Fibroblast of skin of right biceps (primary cell): ENCODE measurements around the gene SLC34A3.
A peak's percentile ranks its signal among the peaks of the same experiment; 100 is the strongest.

Experiments
- DNase-seq: peaks from one replicate; pipeline ENCODE4 v3.0.0-alpha.2; 2013

SLC34A3 gene

DNA sequence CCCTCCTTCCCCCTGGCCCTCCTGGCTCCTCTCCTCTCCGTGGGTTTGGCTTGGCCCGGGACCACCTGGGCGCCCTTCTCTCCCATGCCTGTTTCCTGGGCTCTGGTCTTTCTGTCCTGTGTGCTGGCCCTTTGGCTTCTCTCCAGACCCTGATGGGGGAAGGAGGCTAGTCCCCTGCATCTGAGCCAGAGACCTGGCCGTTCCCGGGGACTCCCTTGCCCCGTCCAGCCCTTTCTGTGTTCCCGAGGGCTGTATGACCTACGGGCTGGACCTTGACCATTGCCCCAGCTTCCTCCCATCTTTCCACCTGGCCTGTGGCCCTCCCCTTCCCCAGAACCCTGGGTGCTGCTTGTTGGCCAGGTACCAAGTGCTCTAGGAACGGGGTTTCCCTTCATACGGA lies 32.8 kb downstream of the SLC34A3 start:
- DNase-seq: no peak

DNA sequence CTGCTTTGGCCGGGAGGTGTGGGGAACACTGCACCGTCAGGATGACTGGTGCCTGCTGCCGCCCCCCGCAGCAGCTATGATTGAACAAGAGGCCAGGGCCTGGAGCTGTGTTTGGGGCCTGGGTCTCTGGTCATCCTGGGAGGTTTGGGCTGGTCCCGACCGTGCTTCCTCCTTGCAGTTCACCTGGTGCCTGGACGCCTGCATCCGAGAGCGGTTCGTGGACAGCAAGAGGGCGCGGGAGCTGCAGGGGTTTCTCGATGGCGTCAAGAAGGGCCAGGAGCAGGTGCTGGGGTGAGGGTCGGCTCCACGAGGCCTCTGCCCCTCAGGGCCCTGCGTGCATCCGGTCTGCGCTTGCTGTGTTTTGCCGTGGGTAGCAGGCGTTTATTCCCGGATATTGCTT lies 33.4 kb downstream of the SLC34A3 start:
- DNase-seq: no peak

DNA sequence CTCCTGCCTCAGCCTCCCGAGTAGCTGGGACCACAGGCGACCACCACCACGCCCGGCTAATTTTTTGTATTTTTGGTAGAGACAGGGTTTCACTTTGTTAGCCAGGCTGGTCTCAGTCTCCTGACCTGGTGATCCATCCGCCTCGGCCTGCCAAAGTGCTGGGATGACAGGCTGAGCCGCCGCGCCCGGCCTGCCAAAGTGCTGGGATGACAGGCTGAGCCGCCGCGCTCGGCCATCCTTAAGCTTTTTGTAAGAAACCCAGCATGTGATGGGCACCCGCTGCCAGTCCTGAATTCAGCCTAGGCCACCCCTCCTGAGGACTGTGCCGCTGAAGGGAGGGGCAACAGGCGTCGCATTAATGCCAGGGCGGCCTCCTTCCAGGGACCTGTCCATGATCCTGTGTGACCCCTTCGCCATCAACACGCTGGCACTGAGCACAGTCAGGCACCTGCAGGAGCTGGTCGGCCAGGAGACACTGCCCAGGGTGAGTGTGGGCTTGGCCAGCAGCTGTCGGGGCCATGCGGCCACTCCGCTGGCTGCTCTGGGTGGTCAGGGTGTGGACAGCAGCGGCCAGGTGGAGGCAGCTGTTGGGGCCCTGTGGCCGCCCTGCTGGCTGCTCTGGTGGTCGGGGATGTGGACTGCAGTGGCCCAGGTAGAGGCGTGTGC lies 34.9 kb downstream of the SLC34A3 start:
- DNase-seq: no peak

DNA sequence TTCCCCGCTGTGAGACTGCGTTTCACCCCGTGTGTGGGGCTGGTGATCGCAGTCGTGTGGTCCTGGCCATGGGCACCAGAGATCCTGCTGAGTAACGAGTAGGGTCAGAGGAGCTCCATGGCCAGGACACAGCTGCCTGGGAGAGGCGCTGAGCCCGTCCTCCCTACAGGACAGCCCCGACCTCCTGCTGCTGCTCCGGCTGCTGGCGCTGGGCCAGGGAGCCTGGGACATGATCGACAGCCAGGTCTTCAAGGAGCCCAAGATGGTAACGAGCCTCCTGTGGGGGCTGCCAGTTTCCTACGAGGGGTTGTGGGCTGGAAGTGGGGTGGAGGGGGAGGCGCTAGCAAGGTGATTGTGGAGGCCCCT lies 35.4 kb downstream of the SLC34A3 start:
- DNase-seq: no peak

DNA sequence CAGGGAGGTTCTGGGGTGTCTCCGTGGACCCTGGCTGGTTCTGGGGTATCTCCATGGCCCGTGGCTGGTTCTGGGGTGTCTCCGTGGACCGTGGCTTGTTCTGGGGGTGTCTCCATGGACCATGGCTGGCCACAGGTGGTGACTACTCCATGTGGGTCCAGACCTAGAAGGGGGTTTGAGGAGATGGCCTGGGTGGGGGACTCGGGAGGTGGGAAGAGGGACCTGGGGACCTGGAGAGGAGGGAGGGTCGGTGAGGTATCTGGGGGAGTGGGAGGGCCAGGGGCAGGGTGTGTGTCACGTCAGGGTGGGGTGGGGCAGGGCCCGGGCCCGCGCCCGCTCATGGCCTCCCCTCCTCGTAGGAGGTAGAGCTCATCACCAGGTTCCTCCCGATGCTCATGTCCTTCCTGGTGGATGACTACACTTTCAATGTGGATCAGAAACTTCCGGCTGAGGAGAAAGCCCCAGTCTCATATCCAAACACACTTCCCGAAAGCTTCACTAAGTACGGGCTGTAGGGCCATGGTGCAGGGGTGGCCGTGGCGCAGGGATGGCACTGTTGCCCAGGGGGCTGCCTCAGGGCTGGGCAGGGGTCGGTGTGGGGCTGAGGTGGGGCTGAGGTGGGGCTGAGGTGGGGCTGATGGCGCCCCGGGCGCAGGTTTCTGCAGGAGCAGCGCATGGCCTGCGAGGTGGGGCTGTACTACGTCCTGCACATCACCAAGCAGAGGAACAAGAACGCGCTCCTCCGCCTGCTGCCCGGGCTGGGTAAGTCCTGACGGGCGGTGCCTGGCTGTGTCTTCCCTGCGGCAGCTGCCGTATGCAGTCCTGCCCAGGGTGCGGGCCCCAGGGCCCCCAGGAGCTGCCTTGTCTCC lies 36.1 kb downstream of the SLC34A3 start:
- no peak for DNase-seq

DNA sequence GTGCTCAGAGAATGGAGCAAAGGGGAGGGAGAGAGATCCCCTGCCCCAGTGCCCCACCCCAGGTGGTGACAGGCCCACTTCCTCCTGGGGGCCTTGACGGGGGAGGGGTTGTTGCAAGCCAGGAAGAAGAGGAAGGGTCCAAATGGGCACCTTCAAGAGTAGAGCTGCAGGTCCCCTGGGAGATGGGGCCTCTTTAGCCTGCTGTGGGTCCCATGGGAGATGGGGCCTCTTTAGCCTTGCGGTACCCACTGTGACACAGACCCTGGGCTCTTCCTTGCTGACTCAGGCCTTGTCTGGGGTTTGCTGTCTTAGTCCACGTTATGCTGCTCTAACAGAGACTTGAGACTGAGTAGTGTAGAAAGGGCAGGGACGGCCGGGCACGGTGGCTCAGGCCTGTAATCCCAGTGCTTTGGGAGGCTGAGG lies 37.2 kb downstream of the SLC34A3 start:
- DNase-seq: no peak

DNA sequence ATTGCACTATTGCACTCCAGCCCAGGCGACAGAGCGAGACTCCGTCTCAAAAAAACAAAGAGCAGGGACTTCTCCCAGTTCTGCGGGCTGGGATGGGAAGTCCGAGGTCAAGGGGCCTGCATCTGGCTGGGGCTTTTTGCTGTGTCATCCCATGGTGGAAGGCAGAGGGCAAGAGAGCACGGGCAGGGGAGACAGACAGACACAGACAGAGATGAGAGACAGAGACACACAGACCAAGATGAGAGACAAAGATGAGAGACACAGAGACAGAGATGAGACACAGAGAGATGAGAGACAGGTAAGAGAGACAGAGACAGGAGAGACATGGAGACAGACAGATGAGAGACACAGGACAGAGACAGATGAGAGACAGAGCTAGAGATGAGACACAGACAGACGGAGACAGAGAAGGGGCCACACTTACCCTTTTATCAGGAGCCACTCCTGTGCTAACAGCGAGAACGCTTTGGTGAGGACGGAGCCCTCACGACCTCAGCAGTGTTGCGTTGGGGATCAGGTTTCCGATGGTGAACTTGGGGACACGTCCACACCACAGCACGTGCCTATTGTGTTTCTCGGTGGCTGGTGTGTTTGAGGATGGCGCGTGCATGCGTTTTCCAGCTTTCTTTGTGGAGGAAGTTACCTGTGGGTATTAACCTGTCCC lies 38.0 kb downstream of the SLC34A3 start:
- no peak for DNase-seq

DNA sequence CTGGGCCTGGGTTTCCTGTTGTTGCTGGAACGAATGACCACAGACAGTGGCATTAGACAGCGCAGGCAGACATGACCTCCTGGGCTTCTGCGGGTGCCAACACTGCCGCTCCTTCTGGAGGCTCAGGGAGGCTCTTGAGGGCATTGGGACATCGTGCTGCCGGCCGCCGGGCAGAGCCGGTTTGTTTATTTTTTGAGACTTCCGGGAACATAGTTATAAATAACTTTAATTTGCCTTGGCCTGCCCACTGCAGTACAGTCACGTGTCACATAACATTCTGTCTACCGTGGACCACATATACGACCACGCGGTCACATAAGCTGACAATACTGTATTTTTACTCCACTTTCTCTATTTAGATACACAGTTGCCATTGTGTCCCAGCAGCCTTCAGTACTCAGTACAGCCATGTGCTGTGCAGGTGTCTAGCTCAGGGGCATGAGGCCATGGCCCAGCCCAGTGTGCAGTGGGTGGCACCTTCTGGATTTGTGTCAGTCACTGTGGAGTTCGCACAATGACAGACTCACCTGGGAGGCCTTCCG lies 38.6 kb downstream of the SLC34A3 start:
- DNase-seq: no peak

DNA sequence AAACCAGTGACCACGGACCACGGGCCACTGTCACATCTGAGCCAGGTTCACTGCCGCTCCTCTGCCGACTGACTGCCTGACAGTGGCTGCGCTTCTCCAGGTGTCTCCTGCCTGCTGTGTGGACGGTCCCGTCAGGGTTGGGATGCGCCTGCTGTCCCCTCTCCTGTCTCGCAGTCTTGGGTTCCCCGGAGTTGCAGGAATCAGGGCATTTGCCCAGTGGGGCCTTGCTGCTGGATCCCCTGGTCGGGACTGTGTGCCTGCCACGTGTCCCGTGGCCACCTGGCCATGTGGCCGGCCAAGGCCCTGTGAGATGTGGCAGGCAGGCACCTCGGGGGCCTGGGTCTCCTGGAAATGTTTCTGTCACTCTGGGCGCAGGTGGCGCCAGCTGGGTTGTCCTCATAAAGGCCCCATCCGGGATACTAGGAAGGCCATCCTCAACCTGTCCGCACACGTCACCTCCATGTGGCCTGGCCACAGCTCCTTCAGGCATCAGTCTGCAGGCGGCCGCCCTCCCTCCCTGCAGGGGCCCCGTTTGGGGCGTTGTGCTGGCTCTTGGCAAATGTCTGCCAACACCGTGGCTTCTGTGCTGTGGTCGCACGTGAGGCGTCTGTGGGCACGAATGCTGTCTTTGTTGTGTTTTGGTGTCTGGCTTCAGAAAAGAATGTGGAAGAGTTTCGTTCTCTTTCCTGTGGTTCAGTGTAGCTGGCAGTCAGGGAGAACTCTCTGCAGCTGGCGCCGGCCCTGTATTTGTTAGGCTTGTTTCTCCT lies 40.4 kb downstream of the SLC34A3 start:
- no peak for DNase-seq

DNA sequence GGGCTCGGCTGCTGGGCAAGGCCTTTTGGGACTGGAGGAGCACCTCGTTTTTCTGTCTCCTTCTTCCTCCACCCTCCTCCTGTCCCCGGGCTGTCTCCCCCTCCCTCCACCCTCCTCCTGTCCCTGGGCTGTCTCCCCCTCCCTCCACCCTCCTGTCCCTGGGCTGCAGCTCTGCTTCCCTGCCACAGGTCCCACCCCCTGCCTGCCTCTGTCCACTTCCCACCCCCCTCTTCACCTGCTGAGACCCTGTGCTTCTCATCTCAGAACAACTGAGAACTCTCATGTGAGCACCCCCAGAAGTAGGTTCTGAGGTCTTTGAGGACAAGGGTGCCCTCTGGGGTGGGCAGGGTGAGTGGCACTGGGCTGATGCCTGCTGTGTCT lies 41.0 kb downstream of the SLC34A3 start:
- DNase-seq: no peak

DNA sequence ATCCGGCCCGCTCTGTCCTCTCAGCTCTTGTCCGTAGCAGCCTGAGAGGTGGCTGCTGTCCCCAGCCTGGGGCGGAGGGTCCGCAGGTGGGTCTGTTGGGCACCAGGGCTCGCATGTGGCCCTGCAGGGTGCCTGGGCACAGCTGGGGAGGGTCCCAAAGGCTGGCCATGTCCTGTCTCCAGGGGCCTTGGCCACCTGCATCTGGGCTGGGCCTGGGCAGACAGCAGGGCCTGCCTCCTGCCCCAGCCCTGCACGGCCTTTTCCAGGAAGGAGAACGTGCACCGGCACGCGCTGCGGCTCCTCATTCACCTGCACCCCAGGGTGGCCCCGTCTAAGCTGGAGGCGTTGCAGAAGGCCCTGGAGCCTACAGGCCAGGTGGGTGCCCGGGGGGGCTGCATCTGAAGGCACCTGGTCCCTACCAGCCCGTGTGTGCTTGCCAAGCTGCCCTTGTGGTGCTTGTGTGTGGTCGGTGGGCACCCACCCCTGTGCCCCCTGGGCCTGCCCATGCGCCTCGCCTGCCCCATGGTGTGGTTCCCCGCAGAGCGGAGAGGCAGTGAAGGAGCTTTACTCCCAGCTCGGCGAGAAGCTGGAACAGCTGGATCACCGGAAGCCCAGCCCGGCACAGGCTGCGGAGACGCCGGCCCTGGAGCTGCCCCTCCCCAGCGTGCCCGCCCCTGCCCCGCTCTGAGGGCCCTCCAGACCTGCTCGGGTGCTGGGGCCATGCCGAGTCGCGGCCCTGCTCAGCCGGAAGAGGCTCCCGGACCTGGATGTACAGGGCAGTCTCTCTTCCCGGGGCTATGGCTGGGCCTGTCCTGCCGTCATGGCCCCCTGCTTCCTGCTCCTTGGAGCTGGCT lies 41.8 kb downstream of the SLC34A3 start:
- no peak for DNase-seq

DNA sequence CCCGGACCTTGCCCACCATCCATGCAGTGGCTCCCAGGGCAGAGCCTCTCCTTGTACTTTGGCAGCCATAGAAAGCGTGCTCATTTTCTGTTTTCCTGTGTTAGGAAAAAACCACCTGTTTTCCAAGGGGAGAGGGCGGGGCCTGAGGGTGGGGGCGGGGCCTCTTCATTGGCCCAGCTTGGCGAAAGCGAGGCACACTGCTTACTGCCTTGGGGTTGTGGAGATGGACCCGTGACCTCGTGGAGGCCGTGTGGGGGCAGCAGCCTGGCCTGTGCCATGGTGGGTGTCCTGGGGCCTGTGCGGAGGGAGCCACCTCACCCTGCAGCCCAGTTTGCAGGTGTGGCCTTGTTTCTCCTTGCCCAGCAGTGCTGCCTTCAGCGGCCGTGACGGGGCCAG lies 42.4 kb downstream of the SLC34A3 start:
- DNase-seq: no peak

DNA sequence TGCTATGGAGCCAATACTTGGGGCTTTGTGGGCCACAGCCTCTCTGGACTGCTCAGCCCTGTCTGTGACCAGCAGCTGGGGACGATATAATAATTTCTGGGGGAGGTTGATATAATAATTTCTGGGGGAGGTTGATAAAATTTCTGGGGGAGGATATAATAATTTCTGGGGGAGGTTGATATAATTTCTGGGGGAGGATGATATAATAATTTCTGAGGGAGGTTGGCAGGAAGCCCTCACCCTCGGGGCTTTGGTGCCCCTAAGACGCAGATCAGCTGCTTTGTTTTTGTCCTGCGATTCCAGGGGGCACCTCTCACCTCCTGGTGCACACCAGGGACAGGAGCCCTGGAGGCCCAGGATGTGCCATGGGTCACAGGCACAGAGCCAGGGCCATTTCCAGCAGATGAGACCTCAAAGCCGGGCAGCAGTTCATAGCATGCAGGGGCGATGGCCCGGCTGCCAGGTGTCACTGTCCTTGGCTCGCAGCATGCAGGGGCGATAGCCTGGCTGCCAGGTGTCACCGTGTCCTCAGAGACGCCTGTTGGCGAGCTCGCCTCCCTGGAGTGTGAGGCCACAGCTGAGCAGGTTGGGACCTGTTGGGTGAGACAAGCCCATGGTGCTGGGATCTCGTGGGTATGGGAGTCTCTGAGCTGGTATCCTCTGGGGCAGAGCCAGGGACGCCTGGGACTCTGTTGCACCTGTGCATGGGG lies 43.1 kb downstream of the SLC34A3 start:
- DNase-seq: no peak

DNA sequence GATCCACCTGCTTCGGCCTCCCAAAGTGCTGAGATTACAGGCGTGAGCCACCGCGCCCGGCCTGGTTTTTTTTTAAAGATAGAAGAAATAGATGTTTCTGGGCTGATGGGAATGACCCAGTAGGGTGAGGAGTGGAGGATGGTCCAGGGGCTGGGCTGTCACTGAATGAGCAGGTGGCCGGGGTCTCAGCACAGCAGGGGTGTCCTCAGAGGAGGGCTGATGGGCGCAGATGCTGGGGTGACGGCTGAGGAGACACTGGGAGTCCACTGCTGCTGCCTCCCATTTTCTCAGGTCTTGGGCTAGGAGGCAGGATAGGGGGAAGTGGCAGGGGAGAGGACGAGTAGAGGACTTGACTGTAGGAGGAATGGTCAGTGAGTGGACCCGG lies 44.5 kb downstream of the SLC34A3 start:
- no peak for DNase-seq

DNA sequence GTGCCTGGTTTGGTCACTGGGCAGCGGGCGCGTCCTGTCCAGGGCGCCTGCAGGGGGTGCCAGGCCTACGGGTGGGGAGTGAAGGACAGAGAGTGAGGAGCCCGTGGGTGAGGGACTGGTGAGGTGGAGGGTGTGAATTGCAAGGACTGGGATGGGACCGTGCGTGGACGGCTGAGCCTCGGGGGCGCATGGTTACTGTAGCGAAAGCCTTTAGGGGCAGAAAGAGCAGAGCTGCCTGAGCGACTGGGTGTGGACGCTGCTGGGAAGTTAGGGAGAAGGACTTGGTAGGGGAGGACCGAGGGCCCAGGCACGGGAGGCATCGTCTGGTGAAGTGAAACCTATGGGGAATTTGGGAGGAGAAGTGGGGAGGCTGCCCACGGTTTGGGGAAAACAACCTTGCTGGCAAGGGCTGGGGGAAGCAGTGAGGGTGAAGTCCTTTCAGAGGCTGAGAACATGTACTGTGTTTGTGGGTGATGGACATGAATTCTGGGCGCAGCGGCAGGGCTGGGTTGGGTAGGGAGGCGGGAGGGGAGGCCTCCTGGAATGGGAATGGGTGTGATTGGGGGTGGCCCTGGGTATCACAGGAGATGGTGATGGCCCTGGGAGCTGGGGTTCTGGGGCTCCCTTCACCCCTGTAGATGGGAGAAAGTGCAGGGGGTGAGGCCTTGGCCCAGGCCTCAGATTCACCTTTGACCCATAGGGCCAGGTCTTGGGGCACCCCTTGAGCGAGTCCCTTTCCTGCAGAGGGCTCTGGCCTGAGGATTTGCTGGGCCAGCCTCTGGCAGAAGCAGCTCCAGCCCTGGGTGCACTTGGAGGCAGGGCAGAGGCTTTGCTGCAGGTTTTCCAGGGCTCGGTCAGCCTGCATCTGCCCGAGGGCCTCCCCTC lies 45.1 kb downstream of the SLC34A3 start:
- no peak for DNase-seq

DNA sequence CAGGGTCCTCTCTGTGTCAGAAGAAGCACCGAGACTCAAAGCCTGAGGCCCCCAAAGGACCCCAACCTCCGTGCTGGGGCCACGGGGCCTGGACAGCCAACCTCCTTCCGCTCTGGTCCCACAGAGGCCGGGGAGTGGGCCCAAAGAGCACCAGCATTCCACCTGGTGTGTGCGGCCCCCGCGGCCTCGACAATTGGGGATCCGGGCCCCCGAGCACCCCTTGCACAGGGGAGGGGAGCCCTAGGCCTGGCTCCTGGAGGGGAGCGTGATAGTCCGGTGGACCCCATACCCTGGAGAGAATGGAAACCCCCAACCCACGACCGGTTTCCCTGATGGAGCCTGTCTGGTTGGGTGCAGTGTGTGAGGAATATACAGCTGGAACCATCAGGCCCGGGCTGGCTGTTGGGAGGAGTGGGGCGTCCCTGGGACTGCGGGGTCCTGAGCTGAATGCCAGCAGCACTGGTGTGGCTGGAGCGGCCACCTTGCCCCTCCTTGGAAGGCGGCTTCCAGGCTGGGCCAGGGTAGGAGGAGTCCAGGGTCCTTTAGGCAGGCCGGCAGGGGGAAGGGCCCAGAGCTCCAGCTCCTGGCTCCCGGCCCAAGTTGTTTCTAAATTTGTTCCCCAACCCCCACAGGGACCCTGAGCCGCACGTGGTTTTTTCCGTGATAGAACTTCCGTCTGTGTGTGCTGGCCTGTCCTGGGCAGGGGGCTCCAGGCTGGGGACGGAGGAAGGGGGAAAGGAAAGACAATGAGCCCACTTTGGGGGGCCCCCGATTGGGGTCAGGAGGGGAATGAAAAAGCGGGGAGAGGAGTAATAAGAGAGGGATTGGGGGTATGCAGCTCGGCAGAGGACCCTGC lies 46.0 kb downstream of the SLC34A3 start:
- DNase-seq: peak; percentile 66

DNA sequence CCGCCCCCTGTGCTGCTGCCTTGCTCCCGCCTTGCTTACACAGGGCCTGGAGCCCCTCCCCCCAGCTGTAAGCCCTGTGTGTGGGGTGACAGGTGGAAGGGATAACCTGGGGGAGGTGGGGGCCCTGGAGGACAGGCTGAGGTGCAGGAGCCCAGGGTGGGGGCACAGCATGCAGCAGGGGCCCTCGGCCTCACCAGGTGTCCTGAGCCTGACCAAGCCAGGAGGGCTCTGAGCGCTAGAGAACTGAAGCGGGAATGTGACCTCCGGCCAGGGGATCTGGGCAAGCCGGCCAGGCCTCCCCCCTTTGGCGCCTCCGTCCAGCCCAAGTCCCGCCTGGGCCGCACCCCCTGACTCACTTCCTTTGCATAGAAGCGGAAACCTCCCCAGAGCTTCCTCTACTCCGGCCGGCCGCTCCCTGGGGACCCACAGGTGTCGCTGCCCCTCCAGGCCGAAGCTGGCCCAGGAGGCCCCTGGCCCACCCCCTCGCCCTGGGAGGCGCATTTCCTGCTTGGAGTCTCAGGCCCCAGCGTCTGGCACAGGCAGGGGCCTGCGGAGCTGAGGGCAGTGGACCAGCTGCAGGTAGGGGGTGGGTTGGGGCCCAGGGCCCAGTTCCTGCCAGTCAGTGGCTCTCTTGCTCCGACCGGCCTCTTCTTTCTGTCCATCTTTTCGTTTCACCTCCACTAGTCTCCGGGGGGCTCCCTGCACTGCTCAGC lies 46.8 kb downstream of the SLC34A3 start, which contains the start of gene TOR4A:
TOR4A (plus strand) TSS at position 398 of the 713 bp plus-strand sequence. CDS start 964 bp downstream, outside the sequence.
- peak; percentile 69 for DNase-seq

DNA sequence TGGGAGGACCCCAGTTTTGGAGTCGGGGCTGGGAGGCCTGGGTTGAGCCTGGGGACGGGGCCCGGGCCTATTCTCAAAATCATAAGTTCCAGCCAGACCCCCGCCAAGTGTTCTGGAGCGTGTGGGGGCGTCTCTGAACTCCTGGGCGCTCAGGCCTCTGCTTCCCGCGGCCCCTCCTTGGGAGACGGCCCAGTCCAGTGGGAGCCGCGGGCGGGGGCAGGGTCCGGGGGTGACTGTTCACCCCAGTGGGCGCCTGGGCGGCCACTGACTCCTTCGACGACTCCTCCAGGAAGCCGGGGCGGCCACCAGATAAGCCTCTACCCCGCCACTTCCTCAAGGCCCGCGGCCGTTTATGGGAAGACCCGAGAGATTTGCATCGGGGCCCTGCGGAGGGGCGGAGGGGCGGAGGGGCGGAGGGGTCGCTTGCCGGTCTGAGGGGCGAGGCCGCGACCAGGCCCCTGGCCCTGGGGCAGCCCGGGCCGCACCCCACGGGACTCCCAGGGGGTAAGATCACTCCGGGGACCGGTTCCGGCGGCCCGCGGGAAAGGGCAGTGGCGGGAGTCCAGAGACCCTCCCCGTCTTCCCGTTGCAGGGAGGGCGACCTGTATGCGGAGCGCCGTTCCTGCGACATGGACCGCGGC lies 47.5 kb downstream of the SLC34A3 start:
- no peak for DNase-seq
